OCI-LY3 (cell line): ENCODE data around the gene APOL2.
"Not testable (repeated sequence)": the region's sequence is repeated elsewhere in the genome, so short reads cannot be mapped to it uniquely, and the experiment has no call there.

ENCODE experiments used
- CTCF ChIP-seq: fragments of 200-600, 300-600 bp; sonication (generic); IDR thresholded peaks from 2 replicates; pipeline ENCODE4 v1.5.1; 2014; ENCODE audit warnings: antibody characterized with exemption, low read length, low read depth
- EZH2phosphoT487 ChIP-seq: fragments of 200-600 bp; shearing (Covaris generic); IDR thresholded peaks from 2 replicates; pipeline ENCODE4 v1.6.1; 2018; ENCODE audit warnings: antibody characterized with exemption, mixed run types, low read depth

- not testable (repeated sequence) for TF ChIP-seq CTCF, EZH2phosphoT487
Observed at GRCh38 chr22:36271951-36272350, 32.6 kb upstream of the APOL2 start.
